GM18907 (cell line): ENCODE measurements around the gene SENP5.
A peak's percentile ranks its signal among the peaks of the same experiment; 100 is the strongest.
"Not testable (repeated sequence)": the region's sequence is repeated elsewhere in the genome, so short reads cannot be mapped to it uniquely, and the experiment has no call there.

Experiments
- ATAC-seq: cut with Tn5 transposase; IDR thresholded peaks from one replicate; pipeline ENCODE4 v1.9.1; 2021; ENCODE audit warnings: mild to moderate bottlenecking, moderate library complexity; ENCODE audit not compliant: unreplicated experiment

SENP5 gene

GRCh38 chr3:196867507-196868296 lies at the start of gene SENP5:
SENP5 (plus strand) TSS chr3:196867920; CDS start chr3:196885182, 17,262 bp downstream.
- ATAC-seq, result peak; percentile 88

DNA sequence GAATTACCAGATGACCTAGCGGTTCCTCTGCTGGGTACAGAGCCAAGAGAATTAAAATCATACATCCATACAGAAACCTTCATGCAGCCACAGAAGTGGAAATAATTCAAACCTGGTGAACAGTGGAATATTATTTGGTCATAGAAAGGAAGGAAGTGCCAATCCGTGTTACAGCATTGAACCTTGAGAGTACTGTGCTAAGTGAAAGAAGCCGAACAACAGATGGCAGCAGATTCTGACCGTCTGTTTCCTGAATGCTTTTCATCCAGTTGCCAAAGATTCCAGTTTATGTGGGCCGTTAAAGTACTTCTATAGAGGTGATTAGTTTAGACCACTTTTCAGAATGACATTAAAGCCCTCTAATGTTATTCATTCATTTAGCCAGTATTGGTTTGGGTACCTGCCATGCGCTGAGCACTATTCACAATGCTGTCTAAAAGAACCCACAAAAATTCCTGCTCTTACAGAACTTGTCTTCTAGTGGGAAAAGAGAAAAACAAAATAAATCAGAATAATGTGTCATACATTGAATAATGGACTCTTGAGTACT lies 45.8 kb upstream of the SENP5 start:
- ATAC-seq, result no peak

DNA sequence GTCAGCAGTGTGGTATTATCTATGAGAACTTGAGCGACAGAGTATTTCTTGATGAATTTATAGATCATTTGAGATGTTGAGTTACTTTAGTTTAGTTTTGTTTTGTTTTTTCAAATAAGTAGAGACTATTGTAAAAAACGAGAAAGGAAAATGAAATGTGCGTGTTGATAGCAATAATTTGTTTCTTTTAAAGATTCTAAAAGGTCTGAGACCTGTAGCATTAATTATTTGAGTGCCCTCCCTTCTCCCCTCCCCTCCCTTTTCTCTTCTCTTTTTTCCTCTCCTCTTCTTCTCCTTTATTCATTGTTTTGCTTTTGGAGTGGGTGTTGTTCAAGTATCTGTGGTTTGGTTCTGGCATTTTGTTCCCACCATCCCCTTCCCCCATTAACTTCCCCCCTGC lies 38.1 kb upstream of the SENP5 start:
- not testable (repeated sequence) for ATAC-seq

DNA sequence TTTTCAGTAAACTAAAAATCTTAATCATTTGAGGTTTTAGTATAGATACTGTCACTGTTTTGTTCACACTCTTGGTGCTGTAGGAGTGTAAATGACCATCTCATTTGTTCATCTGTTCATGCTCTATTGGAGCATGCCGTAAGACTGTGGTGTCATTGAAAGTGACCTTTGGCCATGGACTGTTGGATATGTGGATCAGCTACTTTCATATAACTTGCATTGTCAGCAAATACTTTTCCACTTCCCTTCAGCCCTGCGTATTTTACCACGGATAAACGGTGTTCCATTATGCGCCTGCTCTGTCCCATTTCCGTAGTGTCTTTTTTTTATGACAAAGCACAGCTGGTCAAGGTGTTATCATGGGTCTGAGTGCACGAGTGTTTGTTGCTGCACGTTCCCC lies 32.6 kb upstream of the SENP5 start:
- ATAC-seq, result no peak

DNA sequence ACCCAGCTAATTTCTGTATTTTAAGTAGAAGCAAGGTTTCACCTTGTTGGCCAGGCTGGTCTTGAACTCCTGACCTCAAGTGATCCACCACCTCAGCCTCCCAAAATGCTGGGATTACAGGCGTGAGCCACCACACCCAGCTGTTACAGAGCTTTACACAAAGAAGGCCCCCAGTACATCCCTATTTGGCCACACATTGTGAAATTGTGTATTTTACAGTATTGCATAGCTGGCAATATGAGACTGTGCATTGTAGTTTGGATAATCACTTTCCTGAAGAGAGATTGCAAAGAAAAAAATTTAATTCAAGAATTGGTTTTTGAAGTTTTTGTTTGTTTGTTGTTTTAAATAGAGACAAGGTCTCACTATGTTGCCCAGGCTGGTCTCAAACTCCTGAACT lies 31.1 kb upstream of the SENP5 start:
- not testable (repeated sequence) for ATAC-seq

DNA sequence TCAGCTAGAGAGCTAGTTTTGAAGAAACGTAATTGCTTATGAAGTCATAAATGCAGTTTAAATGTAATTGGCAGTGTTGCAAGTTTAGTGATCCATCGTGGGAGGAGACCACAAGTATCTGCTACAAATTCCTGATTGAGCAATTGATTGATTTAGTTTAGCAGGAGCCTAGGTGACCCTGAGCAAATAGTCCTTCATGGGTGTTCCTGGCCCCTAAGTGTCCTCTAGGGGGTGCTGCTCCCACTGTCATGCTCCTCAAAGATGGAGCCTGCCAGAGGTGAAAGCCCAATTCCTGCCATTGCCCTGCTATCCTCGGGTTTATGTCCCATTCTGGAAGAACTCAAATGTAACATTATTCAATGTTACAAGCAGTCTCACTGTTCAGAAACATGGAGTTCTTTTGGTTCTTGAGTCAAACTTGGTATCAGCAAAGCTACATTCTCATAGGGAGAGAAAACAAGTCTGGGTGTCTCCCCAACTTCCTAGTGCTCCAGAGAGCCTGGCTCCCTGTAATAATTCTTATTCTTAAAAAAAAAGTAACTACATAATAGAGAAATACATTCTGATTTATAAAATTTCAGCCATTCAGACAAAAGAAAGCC lies 29.8 kb upstream of the SENP5 start:
- ATAC-seq, result no peak

- not testable (repeated sequence) for ATAC-seq
Observed at GRCh38 chr3:196839351-196839750, 28.4 kb upstream of the SENP5 start.

- no peak for ATAC-seq
Observed at GRCh38 chr3:196842567-196843434, 24.9 kb upstream of the SENP5 start.

DNA sequence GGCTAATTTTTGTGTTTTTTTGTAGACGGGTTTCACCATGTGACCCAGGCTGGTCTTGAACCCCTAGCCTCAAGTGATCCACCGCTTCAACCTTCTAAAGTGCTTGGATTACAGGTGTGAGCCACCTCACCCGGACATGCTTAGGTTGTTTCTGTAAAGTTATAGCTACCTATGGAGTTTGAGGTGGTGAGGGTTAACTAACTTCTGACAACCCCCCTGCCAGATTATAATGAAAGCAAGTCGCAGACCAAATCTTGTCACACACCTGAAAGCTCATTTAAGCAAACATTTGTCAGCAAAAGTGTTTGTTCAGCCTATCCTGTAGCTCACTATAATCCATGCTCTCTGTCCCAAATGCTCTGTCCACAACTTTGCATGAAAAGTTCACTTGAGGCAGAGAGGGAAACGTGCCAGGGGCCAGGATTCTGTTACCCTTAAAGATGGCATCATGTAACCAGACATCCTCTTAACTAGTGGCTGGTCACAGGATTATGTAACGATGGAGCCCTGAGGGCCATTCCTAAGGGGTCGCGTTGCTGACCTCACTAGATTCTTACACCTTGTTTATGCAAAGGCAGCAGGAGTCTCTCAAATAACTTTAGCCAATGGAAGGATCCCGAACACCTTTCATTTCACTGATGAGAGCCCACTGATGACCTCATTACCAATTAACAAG lies 24.1 kb upstream of the SENP5 start:
- no peak for ATAC-seq

- not testable (repeated sequence) for ATAC-seq
Observed at GRCh38 chr3:196844235-196845219, 23.2 kb upstream of the SENP5 start.

GRCh38 chr3:196848375-196848774 lies 19.3 kb upstream of the SENP5 start:
- not testable (repeated sequence) for ATAC-seq

DNA sequence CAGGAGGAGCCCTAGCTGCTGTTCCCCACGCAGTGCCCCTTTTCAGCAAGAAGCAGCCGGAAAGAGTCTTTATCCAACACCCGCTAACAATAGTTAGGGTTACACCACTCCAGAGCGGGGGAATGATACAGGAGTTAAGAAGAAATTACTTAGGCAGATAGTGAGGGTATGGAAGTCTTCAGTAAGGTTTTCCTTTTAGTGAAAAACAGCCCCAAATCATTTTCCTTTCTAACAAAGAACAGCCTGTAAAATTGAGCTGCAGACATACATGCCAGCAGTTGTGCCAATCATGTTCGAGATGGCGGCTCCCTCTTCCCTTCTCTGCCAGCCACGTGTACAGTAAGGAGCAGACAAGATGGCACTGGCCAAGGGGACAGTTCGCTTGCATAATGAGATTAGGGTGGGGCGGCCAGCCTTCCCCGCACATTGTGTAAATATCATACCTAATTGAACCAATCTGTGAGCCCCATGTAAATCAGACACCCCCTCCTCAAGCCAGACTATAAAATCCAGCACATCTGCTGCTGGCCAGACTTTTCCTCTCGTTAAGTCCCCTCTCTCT lies 18.5 kb upstream of the SENP5 start:
- no peak for ATAC-seq

DNA sequence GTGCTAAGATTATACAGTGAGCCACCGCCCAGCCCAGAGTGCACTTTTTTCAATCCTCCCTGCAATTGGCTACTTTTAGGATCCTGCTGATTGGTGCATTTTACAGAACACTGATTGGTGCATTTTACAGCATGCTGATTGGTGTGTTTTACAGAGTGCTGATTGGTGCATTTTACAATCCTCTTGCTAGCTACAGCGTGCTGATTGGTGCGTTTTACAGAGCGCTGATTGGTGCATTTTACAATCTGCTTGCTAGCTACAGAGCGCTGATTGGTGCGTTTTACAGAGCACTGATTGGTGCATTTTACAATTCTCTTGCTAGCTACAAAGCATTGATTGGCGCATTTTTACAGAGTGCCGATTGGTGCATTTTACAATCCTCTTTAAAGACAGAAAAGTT lies 4.7 kb upstream of the SENP5 start:
- not testable (repeated sequence) for ATAC-seq

DNA sequence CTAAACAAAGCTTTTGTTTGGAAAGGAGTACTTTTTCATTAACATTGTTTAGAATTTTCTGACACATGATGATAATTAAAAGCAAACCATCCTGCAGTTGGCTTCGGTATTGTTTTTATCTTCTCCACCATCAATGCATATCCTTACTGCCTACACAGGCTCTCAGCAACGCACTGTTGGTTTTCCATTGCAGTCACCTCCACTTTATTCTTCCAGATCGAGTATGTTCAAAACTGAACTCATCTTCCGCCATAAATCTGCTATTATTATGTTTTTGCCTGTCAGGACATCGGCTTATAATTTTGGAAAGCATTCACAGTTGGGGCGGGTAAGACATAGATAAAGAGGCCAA lies 589 bp upstream of the SENP5 start:
- no peak for ATAC-seq

DNA sequence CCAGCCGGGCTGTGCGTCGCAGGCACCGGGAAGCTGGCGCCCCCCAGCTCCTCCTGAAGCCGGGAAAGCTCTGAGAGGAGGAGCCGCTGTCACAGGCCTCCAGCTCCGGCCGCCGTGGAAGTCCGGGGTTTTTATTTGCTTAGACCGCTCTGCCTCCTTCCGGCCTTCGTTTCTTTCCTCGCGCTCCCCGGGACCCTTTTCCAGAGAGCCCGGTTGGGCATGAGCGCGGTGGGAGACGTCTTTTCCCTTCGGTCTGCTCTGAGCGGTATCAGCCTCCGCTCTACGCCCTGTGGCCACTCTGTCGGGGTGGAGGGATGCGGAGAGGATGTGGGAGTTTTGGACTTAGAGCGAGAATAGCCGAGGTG lies 559 bp downstream of the SENP5 start:
- peak; percentile 31 for ATAC-seq

- ATAC-seq, result no peak
Observed at GRCh38 chr3:196872316-196872715, 4.6 kb downstream of the SENP5 start.

DNA sequence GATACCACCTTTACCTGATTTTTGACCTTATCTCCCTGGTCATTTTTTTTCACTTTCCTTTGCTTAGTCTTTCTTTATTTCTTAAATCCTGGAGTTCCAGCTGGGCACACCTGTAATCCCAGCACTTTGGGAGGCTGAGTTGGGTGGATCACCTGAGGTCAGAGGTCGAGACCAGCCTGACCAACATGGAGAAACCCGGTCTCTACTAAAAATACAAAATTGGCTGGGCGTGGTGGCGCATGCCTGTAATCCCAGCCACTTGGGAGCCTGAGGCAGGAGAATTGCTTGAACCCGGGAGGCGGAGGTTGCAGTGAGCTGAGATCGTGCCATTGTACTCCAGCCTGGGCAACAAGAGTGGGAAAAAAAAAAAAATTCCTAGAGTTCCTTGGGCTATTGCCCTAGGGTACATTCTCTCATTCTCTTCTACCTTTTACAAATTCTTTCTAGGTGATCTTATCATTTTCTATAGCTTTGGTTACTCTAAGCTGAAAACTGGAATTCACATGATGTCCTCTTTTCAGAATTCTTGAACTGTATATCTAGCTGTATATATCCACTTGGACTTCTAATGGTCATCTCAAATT lies 6.9 kb downstream of the SENP5 start:
- ATAC-seq, result not testable (repeated sequence)

- no peak for ATAC-seq
Observed at GRCh38 chr3:196875258-196875657, 7.5 kb downstream of the SENP5 start.

DNA sequence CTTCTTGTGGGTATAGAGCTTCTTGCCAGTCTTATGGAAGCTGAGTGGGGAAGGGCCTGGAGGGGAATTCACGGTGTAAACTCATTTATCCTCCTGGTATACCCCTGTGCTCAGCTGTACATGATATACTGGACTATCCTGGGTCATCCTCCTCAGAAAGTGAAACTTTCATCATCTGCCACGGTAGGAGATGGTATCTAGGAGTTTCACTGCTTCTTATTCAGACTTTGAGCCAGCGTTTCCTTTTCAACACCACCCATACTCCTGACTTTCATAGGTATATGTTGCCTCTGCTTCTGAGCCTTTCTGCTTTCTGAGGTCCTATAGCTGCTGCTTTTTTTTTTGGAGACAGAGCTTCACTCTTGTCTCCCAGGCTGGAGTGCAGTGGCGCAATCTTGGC lies 15.6 kb downstream of the SENP5 start:
- no peak for ATAC-seq
